Measurements from ENCODE around the gene VPS13D.
A peak's percentile ranks its signal among the peaks of the same experiment; 100 is the strongest.
"Not testable (repeated sequence)": the region's sequence is repeated elsewhere in the genome, so short reads cannot be mapped to it uniquely, and the experiment has no call there.

Gene VPS13D

DNA sequence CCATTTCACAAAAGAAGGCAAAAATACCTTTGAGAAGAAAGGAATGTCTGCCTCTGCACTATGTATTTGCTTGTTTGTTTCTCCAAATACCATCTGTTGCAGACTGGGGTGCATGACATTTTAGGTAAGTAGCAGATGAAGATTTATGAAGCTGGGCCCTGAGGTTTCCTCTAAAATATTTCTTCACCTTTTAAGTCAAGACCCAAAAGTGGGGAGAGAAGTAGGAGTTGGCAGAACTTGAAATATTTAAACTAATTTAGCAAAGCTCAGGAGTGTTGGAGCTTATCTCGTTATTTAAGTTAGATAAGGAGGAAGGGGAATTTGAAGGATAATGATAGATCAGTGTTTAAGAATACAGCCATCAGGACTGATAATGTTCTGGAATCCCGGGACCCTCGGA is 235.3 kb downstream of the VPS13D start:
- no peak for DNase-seq (ENCODE audit: low read depth, low spot score)

GRCh38 chr1:12466816-12467215 is 237.0 kb downstream of the VPS13D start:
- no peak for DNase-seq (ENCODE audit: low read depth, low spot score)

DNA sequence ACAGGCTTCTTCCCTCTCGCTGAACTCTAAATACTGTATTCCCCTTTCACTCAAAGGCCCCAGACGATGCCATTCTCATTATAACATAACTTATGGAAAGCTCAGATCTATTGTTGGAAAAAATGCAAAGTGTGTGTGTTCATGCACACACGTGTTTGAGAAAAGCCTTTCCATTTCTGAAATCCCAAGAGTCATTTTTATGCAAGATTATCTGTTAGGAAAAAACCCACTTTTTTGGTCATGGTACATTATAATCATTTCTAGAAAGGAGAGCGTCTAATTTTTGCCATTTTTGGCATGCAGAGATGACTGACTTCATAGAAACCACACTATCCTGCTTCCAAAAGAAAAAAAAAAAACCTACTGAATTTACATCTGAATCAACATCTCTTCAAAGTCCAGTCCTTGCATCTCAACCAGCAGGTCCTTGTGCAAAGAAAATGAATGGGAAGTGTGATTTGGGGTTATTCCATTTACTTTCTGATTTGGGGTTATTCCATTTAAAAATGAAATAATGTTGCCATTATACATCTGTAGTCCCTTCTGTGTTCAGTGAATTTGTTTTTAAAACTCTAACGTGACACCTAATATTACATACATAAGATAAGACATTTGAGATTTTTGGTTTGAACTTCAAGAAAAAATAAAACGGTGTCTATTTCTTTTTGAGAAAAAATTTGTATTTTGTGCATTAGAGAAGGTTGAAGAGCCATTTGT is 237.9 kb downstream of the VPS13D start:
- no peak for DNase-seq (ENCODE audit: low read depth, low spot score)

- DNase-seq (ENCODE audit: low read depth, low spot score) = no peak
Observed at GRCh38 chr1:12468323-12468722, 238.5 kb downstream of the VPS13D start.

- DNase-seq (ENCODE audit: low read depth, low spot score) = no peak
Observed at GRCh38 chr1:12469493-12469892, 239.7 kb downstream of the VPS13D start.

DNA sequence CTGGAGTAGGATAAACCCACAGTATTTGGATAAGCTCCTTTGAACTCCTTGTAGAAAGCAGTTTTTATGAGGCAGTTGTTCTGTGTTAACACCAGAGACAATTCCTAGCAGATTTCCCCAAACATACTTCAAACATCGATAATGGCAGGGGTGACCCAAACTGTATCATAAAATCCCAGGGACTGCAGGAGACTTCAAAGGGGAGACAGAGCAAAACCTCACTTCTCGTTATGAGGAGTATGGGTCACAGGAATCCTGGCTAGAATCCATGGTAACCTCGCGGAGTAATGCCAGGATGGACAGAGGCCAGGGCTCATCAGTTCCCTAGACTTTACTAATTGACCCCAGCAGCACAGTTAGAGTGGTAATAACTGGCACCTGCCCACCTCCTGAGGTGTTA is 240.2 kb downstream of the VPS13D start:
- no peak for DNase-seq (ENCODE audit: low read depth, low spot score)

DNA sequence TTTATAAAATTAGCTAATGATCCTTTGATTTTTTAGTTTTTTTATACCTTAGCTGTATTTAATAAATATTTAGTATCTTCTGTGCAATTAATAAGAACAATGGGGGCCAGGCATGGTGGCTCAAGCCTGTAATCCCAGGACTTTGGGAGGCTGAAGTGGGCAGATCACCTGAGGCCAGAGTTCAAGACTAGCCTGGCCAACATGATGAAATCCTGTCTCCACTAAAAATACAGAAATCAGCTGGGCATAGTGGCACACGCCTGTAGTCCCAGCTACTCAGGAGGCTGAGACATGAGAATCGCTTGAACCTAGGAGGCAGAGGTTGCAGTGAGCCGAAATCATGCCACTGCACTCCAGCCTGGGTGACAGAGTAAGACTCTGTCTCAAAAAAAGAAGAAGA is 241.1 kb downstream of the VPS13D start:
- DNase-seq (ENCODE audit: low read depth, low spot score) = not testable (repeated sequence)

GRCh38 chr1:12472156-12472797 is 242.4 kb downstream of the VPS13D start:
- DNase-seq (ENCODE audit: low read depth, low spot score) = no peak

DNA sequence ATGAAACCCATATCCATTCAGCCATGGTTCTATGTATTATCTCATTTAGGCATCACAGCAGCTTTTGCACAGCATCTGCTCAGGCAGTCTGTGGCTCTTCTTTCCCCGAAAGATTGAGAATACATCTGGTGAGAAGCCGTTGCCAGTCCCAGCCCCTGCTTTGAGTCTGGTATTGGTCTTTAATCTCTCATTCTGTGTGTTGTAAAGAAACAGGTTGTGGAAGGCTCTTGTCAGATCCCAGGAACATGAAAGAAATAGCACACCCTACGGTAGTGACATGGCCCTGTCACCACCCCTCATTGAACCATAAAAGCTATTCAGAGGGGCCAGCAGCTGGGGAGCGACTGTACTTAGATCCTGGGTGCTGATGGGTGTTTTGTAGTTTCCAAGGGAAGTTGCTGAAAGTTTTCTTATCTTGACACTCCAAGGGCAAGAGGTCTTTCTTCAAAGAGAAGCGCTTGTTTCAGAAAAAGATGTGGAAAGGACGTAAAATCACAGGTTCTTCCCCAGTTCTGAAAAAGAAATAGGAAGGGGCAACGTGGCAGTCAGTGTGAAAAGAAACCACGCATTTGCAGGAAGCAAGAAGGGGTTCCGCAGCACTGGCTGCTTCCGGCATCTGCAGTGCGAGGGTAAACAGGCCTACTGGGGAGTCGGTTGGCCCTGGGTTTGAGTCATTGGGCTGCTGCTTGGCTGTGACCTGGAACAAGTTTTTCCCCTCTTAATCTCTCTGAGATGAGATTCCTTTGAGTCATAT is 243.1 kb downstream of the VPS13D start:
- no peak for DNase-seq (ENCODE audit: low read depth, low spot score)

GRCh38 chr1:12473596-12474362 is 243.9 kb downstream of the VPS13D start:
- DNase-seq (ENCODE audit: low read depth, low spot score) = no peak

DNA sequence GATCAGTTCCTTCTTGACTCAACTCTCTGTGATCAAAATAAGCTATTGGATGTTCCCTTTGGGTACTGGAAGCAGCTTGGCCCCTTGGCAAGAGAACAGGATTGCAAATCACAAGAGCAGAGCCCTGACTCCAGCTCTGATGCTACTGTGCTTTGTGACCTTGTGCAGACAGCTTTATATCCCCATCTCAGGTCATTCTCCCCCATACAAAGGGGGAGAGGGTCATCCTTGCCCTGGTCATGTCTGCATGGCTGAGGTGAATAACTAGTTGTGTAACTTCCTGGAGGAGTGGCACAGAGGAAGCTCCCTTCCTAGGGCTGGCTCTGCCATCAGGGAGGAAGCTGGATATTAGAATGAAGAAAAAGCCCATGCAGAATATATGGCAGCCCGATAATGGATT is 245.3 kb downstream of the VPS13D start:
- DNase-seq (ENCODE audit: low read depth, low spot score) = no peak

DNA sequence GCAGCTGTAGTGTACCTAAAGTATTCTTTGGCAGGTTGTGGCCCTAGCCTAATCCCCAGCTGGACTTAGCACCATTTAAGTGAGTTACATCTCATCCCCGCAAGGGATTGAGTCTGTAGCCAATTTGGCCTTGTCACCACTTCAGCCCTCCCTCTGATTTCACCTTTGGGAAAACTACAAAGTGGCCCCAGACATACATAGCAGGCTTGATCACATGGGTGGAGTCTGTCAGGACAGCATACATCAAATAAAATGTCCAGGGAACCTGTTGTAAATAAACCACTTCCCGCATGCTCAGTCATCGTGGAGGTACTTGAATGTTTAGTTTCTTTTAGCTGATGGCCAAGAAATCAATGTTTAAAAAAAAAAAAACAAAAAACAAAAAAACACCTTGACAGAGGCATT is 245.7 kb downstream of the VPS13D start:
- DNase-seq (ENCODE audit: low read depth, low spot score) = no peak

DNA sequence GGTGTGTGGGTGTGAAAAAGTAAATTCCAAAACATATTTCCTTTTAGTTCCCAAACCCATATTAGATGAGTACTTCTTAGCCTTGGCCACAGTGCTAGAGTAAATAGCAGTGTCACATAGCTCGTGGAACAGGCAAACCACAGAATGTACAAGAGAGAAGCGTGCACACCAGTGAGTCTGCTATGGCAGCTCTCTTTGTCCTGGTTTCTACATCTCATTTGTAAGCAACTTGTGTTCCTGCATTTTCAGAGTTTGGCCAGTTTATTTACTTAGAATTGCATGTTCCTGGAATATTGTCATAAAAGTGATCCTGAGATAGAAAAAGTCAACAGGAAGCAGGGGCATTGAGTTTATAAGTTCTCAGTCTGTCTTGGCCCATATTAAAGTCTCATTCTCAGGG is 246.1 kb downstream of the VPS13D start:
- DNase-seq (ENCODE audit: low read depth, low spot score) = no peak

DNA sequence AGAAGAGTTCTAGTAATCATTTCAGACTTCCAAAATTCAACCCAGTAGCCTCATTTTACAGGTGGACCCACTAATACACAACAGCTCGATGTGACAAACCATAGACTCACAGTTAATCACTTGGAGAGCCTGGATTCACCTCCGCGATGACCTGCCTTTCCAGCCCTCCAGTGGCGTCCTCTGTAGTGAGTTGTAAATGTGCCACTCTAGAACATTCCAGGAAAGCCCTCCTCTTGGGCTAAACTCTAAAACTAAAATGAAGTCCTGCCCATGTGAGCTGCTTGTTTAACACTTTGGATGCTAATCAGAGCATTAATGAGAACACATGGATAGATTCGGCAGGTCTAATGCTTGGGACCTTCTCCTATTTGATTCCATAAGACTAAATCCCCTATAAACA is 247.5 kb downstream of the VPS13D start:
- no peak for DNase-seq (ENCODE audit: low read depth, low spot score)

GRCh38 chr1:12477936-12478611 is 248.2 kb downstream of the VPS13D start:
- DNase-seq (ENCODE audit: low read depth, low spot score) = peak; percentile 53

DNA sequence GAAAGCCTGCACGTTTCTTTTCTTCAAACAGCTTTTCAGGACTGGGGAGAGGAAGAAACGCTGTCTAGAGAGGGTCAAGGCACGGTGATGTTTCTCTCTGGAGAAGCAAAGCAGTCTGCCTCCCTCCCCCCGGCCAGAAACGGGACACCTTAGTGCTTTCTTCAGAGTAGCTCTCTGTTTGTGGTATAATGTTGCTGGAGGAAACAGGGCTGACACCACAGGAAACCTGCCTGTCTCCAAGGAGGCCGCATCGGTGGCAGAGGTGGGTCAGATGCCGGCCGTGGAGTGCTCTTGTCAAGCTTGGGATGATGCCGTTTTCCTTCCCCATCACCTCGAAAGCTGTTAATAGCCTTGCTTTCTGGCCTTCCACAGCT is 248.8 kb downstream of the VPS13D start:
- no peak for DNase-seq (ENCODE audit: low read depth, low spot score)

DNA sequence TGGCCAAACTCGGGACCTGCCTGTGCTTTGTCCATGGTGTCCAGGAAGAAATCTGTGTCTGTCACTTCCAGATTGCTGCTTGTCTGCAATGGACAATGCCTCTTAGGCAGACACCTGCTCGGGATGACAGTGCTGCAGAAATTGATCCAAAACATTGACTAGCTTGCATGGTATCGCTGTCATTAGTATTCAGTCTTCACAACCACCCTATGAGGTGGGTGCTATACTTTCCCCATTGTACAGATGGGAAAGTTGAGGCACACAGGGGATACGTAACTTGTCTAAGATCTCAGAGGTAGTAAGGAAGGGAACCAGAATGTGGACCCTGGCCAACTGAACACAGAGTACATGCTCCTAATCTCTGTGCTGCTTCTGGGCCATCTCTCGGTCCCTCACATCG is 249.5 kb downstream of the VPS13D start:
- DNase-seq (ENCODE audit: low read depth, low spot score) = no peak

- DNase-seq (ENCODE audit: low read depth, low spot score) = no peak
Observed at GRCh38 chr1:12480041-12480440, 250.2 kb downstream of the VPS13D start.

GRCh38 chr1:12480748-12481362 is 251.0 kb downstream of the VPS13D start:
- DNase-seq (ENCODE audit: low read depth, low spot score) = no peak

DNA sequence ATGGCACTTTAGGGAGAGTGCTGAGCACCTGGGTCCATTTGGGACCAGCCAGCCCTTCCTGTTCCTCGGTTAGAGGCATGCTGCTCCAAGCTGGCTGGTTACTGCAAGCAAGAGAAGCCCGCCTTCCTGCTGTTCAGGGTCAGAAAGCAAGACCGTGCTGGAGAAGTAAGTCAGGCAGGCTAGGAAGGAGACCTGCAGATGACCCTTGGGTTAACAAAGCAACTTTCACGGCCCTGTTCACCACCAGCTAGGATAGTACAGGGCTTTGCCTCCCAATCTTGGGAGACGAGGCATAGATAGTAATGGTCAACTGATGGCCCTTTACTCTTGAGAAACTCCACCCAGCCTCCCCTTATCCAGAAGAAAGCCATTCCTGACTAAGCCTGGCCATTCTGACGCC is 252.1 kb downstream of the VPS13D start:
- DNase-seq (ENCODE audit: low read depth, low spot score) = no peak

- no peak for DNase-seq (ENCODE audit: low read depth, low spot score)
Observed at GRCh38 chr1:12482988-12483387, 253.2 kb downstream of the VPS13D start.

Measured in ELF-1 (cell line).